Measurements from ENCODE around the gene GP5. TPM values are rescaled to one million over a fixed set of nuclear protein-coding genes. Genes with fewer than 3 reads are reported as not detected.

The GP5 gene
- polyA plus RNA-seq, 2 of the 4 experiments (the other 2 are of a cell fraction), result not detected

DNA sequence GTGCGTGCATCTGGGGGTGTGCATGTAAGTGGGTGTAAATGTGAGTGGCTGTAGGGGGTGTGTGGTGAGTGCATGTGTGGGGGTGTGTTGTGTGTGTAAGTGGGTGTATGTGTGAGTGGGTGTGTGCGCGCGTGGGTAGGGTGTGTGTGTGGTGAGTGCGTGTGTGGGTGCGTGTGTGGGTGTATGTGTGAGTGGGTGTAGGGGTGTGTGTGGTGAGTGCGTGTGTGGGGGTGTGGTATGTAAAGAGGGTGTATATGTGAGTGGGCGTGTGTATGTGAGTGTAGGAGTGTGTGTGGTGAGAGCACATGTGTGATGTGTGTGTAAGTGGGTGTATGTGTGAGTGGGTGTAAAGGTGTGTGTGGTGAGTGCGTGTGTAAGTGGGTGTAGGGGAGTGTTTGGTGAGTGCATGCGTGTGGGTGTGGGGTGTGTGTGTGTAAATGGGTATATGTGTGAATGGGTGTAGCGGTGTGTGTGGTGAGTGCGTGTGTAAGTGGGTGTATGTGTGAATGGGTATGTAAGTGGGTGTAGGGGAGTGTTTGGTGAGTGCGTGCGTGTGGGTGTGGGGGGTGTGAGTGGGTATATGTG, 47.0 kb downstream of the GP5 start:
- POLR2A ChIA-PET, result no interaction called here

DNA sequence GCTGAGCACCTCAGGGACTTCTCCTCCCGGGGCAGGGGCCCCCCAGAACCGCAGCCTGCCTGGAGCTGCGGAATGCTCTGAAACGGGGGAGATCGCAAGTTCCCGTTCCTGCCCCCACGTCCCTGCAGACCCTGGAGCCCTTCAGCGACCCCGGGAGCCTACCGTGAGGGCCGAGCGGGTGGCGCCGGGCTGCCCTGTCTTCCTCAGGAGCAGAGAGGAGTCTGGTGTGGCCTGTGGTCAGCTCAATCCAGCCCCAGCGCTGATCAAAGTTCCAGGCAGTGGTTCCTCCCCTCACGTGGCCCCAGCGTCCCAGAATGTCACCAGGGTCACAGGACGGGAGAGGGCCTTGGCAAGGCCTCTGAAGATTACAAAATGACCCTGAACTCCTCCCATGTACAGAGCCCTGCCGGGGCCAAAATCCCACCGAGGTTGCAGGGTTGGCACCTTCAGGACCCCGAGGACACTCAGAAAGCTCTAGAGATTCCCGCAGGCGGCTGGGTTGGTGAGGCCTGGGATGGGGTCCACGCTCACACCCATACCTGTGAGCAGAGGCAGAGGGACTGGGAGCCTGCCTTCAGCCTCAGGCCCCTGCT, 47.9 kb downstream of the GP5 start, which contains the start of gene CPN2:
TSS of gene CPN2 (minus strand) at position 249 of the 593 bp plus-strand sequence. CDS start 8,626 bp downstream, outside the sequence.
- H3K27ac ChIP-seq, result no peak within 1 kb of the TSS
- CTCF ChIA-PET, result interaction anchor here (0.5 to 1.7 kb wide), 4 partner anchors 9 to 919 kb away, joined by 3 to 6 read pairs (median 4); no protein-coding TSS in a partner anchor
- no peak within 1 kb of the TSS for H3K4me2 ChIP-seq
- no peaks in the 10 kb centered on the region for H3K4me1 ChIP-seq
- H3K4me3 ChIP-seq, result no peak within 1 kb of the TSS
- 89% methylated on average over 9 of the region's 24 CpGs for WGBS (ENCODE audit: missing lambda C conversion rate)
- FAIRE-seq (no peak), ATAC-seq (no peak), DNase-seq (ENCODE audit: low read depth in 1 of 2, low spot score in 1 of 2) (no peak)
- no peak for TF ChIP-seq KDM1A (IDR thresholded peaks at IDR 0.05; ENCODE audit: low read depth)
- no peaks in the 10 kb centered on the region for H3K9me3 ChIP-seq
- POLR2A ChIA-PET, result no interaction called here

More for the DNA sequence above, 47.0 kb downstream of the GP5 start:
- no peaks in the 10 kb centered on the region for H3K9me3 ChIP-seq
- DNase-seq (ENCODE audit: low read depth in 1 of 2, low spot score in 1 of 2), result no peak
- H3K4me3 ChIP-seq, result no peak overlapping the region
- ATAC-seq, result no peak
- FAIRE-seq, result no peak
- H3K27ac ChIP-seq, result no peak overlapping the region
- CTCF ChIA-PET, result interaction anchor here (1.7 kb wide), 1 partner anchor 10 kb away, joined by 6 read pairs; no protein-coding TSS in a partner anchor
- no peak for TF ChIP-seq NFE2L2 (conservative IDR thresholded peaks at IDR 0.05; ENCODE audit: low read length)
- TF ChIP-seq ZC3H11A (IDR thresholded peaks at IDR 0.05), result no peak
- TF ChIP-seq, protein P1, sequence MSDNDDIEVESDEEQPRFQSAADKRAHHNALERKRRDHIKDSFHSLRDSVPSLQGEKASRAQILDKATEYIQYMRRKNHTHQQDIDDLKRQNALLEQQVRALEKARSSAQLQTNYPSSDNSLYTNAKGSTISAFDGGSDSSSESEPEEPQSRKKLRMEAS (IDR thresholded peaks at IDR 0.05), result no peak
- no peak for TF ChIP-seq CHD2 (IDR thresholded peaks at IDR 0.05; ENCODE audit: low read length, partially characterized antibody)
- TF ChIP-seq RNF2 (IDR thresholded peaks at IDR 0.05; ENCODE audit: borderline replicate concordance, low read depth), result no peak
- no peak for TF ChIP-seq MAZ (IDR thresholded peaks at IDR 0.05; ENCODE audit: borderline replicate concordance, low read depth, low read length)
- TF ChIP-seq ZNF302 (CRISPR knock-in tag; IDR thresholded peaks at IDR 0.05), result no peak
- TF ChIP-seq ZSCAN20 (CRISPR knock-in tag; IDR thresholded peaks at IDR 0.05), result no peak
- no peak for TF ChIP-seq CHD4 (IDR thresholded peaks at IDR 0.05; ENCODE audit: borderline replicate concordance)
- TF ChIP-seq, protein P2, sequence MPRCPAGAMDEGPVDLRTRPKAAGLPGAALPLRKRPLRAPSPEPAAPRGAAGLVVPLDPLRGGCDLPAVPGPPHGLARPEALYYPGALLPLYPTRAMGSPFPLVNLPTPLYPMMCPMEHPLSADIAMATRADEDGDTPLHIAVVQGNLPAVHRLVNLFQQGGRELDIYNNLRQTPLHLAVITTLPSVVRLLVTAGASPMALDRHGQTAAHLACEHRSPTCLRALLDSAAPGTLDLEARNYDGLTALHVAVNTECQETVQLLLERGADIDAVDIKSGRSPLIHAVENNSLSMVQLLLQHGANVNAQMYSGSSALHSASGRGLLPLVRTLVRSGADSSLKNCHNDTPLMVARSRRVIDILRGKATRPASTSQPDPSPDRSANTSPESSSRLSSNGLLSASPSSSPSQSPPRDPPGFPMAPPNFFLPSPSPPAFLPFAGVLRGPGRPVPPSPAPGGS (IDR thresholded peaks at IDR 0.05), result no peak
- no peak for TF ChIP-seq ZFP36 (IDR thresholded peaks at IDR 0.05; ENCODE audit: borderline replicate concordance, partially characterized antibody)
- no peaks in the 10 kb centered on the region for H3K4me1 ChIP-seq
- H3K4me2 ChIP-seq, result no peak overlapping the region
- WGBS (ENCODE audit: missing lambda C conversion rate), result 84% methylated on average over 14 of the region's 14 CpGs

DNA sequence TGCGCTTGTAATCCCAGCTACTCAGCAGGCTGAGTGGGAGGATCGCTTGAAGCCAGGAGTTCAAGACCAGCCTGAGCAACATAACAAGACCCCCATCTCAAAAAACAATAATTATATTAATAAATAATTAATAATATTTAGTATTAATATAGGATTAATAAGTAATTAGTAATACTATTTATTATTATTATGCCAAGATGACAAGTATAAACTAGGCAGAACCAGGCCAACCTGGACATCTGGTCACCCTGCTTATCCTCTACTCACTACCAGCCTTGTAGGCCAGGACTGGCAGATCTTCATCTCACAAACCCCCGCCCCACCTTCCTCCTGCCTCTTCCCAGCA, 48.4 kb downstream of the GP5 start:
- H3K9me3 ChIP-seq, result no peaks in the 10 kb centered on the region
- H3K27ac ChIP-seq, result no peak overlapping the region
- ATAC-seq (no peak), DNase-seq (ENCODE audit: low read depth in 1 of 2, low spot score in 1 of 2) (no peak), FAIRE-seq (no peak)
- no peaks in the 10 kb centered on the region for H3K4me1 ChIP-seq
- no peak overlapping the region for H3K4me3 ChIP-seq
- ChIA-PET POLR2A (no interaction called here), CTCF (interaction anchor here (0.5 to 1.7 kb wide), 4 partner anchors 8 to 919 kb away, joined by 3 to 6 read pairs (median 4); no protein-coding TSS in a partner anchor)
- H3K4me2 ChIP-seq, result no peak overlapping the region
- 63% methylated on average over 3 of the region's 3 CpGs for WGBS (ENCODE audit: missing lambda C conversion rate)
- TF ChIP-seq SMC3 (IDR thresholded peaks at IDR 0.05), result no peak
- TF ChIP-seq, protein P3, sequence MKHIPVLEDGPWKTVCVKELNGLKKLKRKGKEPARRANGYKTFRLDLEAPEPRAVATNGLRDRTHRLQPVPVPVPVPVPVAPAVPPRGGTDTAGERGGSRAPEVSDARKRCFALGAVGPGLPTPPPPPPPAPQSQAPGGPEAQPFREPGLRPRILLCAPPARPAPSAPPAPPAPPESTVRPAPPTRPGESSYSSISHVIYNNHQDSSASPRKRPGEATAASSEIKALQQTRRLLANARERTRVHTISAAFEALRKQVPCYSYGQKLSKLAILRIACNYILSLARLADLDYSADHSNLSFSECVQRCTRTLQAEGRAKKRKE (CRISPR knock-in tag; IDR thresholded peaks at IDR 0.05; ENCODE audit: low read depth), result no peak
- TF ChIP-seq CEBPB (IDR thresholded peaks at IDR 0.05), result no peak
- TF ChIP-seq ZSCAN20 (CRISPR knock-in tag; IDR thresholded peaks at IDR 0.05), result no peak
- TF ChIP-seq JUN (IDR thresholded peaks at IDR 0.05), result no peak
- TF ChIP-seq, protein P4, sequence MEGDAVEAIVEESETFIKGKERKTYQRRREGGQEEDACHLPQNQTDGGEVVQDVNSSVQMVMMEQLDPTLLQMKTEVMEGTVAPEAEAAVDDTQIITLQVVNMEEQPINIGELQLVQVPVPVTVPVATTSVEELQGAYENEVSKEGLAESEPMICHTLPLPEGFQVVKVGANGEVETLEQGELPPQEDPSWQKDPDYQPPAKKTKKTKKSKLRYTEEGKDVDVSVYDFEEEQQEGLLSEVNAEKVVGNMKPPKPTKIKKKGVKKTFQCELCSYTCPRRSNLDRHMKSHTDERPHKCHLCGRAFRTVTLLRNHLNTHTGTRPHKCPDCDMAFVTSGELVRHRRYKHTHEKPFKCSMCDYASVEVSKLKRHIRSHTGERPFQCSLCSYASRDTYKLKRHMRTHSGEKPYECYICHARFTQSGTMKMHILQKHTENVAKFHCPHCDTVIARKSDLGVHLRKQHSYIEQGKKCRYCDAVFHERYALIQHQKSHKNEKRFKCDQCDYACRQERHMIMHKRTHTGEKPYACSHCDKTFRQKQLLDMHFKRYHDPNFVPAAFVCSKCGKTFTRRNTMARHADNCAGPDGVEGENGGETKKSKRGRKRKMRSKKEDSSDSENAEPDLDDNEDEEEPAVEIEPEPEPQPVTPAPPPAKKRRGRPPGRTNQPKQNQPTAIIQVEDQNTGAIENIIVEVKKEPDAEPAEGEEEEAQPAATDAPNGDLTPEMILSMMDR (IDR thresholded peaks at IDR 0.05), result no peak
- TF ChIP-seq, protein P5, sequence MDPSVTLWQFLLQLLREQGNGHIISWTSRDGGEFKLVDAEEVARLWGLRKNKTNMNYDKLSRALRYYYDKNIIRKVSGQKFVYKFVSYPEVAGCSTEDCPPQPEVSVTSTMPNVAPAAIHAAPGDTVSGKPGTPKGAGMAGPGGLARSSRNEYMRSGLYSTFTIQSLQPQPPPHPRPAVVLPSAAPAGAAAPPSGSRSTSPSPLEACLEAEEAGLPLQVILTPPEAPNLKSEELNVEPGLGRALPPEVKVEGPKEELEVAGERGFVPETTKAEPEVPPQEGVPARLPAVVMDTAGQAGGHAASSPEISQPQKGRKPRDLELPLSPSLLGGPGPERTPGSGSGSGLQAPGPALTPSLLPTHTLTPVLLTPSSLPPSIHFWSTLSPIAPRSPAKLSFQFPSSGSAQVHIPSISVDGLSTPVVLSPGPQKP (IDR thresholded peaks at IDR 0.05; ENCODE audit: low read depth, low read length), result no peak
- no peak for TF ChIP-seq CBX8 (IDR thresholded peaks at IDR 0.05)
- no peak for TF ChIP-seq KDM5A (IDR thresholded peaks at IDR 0.05)
- TF ChIP-seq HDAC2 (IDR thresholded peaks at IDR 0.05), result no peak
- TF ChIP-seq, protein P6, sequence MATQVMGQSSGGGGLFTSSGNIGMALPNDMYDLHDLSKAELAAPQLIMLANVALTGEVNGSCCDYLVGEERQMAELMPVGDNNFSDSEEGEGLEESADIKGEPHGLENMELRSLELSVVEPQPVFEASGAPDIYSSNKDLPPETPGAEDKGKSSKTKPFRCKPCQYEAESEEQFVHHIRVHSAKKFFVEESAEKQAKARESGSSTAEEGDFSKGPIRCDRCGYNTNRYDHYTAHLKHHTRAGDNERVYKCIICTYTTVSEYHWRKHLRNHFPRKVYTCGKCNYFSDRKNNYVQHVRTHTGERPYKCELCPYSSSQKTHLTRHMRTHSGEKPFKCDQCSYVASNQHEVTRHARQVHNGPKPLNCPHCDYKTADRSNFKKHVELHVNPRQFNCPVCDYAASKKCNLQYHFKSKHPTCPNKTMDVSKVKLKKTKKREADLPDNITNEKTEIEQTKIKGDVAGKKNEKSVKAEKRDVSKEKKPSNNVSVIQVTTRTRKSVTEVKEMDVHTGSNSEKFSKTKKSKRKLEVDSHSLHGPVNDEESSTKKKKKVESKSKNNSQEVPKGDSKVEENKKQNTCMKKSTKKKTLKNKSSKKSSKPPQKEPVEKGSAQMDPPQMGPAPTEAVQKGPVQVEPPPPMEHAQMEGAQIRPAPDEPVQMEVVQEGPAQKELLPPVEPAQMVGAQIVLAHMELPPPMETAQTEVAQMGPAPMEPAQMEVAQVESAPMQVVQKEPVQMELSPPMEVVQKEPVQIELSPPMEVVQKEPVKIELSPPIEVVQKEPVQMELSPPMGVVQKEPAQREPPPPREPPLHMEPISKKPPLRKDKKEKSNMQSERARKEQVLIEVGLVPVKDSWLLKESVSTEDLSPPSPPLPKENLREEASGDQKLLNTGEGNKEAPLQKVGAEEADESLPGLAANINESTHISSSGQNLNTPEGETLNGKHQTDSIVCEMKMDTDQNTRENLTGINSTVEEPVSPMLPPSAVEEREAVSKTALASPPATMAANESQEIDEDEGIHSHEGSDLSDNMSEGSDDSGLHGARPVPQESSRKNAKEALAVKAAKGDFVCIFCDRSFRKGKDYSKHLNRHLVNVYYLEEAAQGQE (IDR thresholded peaks at IDR 0.05), result no peak

Measured in A549 (cell line).